Measurements from ENCODE around the gene IL1RL2.

GRCh38 chr2:102251849-102252203 is 65.0 kb downstream of the IL1RL2 start:
- TF ChIP-seq POLR2AphosphoS5 (IDR thresholded peaks at IDR 0.05; ENCODE audit: low read depth, low read length) (no peak), TAF1 (IDR thresholded peaks at IDR 0.05; ENCODE audit: borderline replicate concordance, insufficient read depth, low read length) (no peak), REST (IDR thresholded peaks at IDR 0.05; ENCODE audit: insufficient read depth in 1 of 2, low read depth in 2 of 2, low read length in 2 of 2) (no peak), SIN3A (IDR thresholded peaks at IDR 0.05; ENCODE audit: borderline replicate concordance, insufficient read depth, low read length) (no peak), FOXP2 (optimal IDR thresholded peaks at IDR 0.05; ENCODE audit: borderline replicate concordance, extremely low read depth, extremely low read length, insufficient read depth) (no peak)

Measured in PFSK-1 (cell line).